MV-4-11 (cell line): ENCODE data around the gene PTPN4.

Source experiments
- DNase-seq: peaks from one replicate; lab custom pipeline; 2025; lab: John Stamatoyannopoulos, UW

PTPN4 gene, protein sequence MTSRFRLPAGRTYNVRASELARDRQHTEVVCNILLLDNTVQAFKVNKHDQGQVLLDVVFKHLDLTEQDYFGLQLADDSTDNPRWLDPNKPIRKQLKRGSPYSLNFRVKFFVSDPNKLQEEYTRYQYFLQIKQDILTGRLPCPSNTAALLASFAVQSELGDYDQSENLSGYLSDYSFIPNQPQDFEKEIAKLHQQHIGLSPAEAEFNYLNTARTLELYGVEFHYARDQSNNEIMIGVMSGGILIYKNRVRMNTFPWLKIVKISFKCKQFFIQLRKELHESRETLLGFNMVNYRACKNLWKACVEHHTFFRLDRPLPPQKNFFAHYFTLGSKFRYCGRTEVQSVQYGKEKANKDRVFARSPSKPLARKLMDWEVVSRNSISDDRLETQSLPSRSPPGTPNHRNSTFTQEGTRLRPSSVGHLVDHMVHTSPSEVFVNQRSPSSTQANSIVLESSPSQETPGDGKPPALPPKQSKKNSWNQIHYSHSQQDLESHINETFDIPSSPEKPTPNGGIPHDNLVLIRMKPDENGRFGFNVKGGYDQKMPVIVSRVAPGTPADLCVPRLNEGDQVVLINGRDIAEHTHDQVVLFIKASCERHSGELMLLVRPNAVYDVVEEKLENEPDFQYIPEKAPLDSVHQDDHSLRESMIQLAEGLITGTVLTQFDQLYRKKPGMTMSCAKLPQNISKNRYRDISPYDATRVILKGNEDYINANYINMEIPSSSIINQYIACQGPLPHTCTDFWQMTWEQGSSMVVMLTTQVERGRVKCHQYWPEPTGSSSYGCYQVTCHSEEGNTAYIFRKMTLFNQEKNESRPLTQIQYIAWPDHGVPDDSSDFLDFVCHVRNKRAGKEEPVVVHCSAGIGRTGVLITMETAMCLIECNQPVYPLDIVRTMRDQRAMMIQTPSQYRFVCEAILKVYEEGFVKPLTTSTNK

GRCh38 chr2:119759451-119760236 lies at the start of gene PTPN4:
Gene PTPN4 (plus strand): TSS chr2:119759922. CDS start chr2:119809854, 49,932 bp downstream.
- DNase-seq = peak; percentile 94

DNA sequence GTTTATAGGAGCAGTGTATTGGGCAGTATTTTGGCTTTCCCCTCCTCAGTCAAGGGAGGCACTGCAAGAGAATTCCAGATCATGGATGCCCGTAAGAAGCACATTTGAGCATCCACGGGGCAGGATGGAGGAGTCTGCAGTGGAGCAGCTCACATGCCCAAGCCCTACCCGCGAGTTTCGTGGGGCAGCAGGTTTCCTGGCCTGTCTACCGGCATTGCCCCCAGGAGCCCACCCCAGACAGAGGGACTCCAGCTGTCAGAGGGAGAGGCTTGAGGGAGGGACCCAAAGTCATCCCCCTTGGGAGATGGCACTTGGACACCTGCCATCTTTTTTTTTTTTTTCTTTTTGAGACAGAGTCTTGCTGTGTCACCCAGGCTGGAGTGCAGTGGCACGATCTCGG lies 49.4 kb upstream of the PTPN4 start:
- DNase-seq = no peak

DNA sequence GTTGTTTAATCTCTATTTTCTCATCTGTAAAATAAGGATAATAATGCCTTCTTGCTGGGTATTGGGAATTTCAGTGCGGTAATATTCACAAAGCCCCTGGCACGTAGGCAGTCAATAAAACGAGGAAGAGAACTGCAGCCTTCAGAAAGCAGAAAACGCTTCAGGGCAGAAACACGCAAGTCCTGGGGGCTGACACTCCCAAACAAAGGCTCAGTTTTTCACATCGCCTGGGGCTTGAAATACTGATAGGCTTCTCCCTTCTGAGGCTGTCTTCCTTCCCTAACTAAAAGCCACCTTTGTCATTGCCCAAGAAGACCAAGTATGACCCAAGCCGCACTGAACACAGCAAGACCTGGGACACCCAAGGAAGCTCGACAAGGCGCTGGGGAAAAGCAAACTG lies 48.4 kb upstream of the PTPN4 start:
- DNase-seq = no peak

DNA sequence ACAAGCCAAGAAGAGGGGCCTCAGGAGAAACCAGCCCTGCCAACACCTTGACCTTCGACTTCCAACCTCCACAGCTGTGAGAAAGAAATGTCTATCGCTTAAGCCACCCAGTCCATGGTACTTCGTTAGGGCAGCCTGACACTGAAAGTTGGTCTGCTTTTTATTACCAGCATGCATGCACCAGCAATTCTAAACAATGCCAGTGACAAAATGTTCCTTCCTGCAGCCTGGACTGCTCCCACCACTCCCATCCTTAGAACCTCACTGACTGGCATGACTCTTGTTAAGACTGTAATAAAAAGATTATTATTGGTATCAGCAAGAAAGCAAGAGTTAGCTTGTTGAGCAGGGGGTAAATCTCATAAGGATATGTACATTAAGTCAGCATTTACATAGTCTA lies 47.2 kb upstream of the PTPN4 start:
- no peak for DNase-seq

DNA sequence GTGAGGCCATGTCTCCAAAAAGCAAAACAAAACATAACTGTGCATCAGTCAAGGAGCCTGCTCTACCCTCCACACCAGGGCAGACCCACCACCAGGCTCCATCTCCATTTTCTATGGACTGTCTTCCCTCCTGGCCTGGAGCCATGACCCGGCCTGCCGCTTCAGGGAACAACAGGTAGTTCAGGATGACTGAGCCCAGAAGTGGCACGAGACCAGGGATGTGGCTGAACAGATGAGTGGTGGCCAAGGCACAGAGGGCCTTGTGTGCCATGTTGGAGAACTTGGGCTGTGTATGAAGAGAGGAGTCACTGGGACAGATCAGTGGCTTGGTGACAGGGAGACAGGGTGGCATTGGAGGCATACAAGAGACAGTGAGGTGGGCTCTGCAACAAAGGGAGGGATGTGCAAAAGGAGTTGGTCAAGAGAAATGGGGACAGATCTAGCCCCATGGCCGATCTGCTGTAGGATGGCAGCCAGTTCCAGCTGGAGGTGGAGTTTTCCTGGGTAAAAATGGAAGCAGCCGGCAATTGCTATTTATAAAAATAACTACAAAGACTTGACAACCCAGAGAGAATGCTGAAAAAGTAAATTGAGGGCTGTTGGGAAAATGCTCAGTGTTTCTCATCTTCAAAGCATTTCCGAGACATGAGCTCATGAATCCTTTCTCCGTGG lies 45.8 kb upstream of the PTPN4 start:
- DNase-seq = no peak

GRCh38 chr2:119715409-119716283 lies 44.1 kb upstream of the PTPN4 start:
- no peak for DNase-seq

DNA sequence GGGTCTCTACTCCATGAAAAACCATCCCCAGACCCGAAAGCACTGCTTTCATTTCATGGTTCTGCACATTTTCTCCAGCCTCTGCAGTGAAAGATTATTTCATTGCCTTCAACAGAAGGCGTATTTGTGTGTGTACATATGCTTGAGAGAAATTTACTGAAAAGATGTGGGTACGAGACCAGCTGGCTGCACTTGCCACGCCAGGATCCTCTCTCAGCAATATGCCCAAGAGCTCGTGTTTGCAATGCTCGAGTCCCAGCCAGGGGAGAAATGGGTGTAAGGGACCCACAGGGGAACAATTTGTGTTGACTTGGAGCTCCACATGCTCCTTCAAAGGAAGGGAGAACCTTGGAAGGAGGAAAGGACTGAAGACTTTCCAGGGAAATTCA lies 43.4 kb upstream of the PTPN4 start:
- DNase-seq = no peak

DNA sequence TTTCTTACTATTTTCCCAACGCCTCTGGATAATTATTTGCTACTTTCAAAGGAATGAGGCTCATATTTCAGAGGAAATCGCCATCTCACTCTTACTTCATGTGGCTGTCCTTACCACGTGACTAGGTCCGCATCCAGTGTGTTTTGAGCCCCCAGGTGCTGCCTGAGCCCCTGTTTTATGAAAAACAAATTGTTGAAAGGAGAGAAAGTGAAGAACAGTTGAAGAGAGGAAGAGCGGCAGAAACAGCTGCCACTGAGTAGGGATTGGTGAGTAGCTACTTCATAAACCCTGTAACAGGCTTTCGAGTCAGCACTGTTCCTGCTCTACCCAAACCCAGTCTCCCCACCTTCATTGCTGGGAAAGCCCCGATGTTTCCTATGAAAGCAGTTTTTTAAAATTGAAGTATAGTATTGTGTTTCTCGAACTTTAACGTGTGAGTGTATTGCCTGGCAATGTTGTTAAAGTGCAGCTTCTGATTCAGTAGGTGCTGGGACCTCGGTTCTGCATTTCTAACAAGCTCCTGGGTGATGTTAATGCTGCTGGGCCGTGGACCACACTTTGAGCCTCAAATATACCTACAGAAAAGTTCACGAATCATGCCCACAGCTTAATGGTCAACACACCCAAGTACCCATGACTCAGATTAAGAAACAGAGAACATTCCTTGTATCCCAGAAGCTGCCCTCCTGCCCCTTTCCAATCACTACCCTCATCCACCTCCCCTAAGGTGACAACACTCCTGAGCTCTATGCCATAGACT lies 41.0 kb upstream of the PTPN4 start:
- no peak for DNase-seq

- DNase-seq = no peak
Observed at GRCh38 chr2:119719261-119719627, 40.5 kb upstream of the PTPN4 start.

- no peak for DNase-seq
Observed at GRCh38 chr2:119721043-119721442, 38.7 kb upstream of the PTPN4 start.

DNA sequence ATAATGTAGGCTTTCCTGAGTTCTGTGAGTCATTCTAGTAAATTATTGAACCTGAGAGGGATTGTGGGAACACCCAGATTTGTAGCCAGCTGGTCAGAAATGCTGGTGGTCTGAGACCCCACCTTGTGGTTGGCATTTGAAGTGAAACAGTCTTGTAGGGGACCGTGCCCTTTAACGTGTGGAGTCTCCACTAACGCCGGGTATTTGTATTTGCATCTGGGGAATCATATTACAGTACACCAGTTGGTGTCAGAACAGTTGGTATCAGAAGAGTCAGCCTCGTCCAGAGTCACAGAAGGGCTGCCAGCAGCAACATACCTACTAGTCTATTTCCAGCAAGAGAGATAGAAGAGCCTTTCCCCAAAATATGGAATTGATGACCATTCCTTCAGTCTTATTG lies 38.3 kb upstream of the PTPN4 start:
- no peak for DNase-seq

DNA sequence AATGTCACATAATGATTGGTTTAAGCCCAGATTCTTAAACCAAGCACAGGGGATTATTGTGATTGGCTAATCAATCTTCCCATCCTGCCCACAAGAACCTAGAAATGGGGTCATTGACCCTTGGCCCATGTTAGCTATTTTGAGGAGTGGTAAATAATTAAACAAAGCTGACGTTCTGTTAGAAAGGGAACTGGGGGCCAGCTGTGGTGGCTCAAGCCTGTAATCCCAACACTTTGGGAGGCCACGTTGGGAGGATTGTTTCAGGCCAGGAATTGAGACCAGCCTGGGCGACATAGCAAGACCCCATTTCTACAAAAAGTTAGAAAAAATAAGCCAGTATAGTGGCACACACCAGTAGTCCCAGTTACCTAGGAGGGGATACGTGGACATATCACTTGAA lies 37.8 kb upstream of the PTPN4 start:
- DNase-seq = no peak

DNA sequence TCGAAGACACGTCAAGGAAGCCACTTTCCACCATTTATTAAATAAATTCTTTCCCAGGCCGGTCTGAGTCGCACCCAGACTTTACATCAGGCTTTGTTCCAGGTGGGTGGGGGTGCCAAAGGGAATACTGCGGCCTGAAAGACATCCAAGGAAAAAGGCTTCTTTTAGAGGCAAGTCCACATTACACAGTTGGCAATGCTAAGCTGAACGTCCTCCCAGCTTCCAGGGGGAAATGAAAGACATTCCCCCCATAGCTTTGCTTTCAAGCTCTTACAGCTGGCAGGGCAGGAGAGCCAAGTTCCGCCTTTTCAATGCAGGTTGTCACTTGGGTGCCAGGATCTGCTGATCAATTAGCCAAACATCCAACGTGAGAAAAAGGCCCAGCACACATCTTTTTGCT lies 36.5 kb upstream of the PTPN4 start:
- DNase-seq = no peak

GRCh38 chr2:119723784-119724467 lies 35.8 kb upstream of the PTPN4 start:
- DNase-seq = no peak

GRCh38 chr2:119724656-119725485 lies 34.9 kb upstream of the PTPN4 start:
- DNase-seq = no peak

GRCh38 chr2:119727493-119727892 lies 32.2 kb upstream of the PTPN4 start:
- DNase-seq = no peak

- DNase-seq = no peak
Observed at GRCh38 chr2:119728421-119728820, 31.3 kb upstream of the PTPN4 start.

- no peak for DNase-seq
Observed at GRCh38 chr2:119730671-119731177, 29.0 kb upstream of the PTPN4 start.
